ENCODE results near the gene PIK3C2G.

PIK3C2G gene

DNA sequence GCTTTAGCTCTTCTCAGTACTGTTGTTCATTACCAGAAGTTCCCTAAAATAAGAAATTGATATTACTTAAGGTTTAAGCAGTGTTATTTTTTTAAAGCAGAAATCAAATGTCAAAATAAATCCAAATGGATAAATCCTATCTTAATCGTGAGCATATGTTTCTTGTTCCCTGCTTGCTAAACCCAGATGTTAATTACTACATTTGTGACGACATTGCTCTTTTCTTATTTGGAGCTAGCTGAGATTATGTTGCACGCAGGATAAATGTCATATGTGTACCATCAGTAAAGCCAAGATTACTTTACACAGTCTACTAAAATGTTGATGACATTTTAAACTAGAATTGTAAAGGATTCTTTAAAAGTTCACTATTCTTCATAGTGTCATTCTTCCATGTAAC, 319.0 kb downstream of the PIK3C2G start:
- DNase-seq = no peak

DNA sequence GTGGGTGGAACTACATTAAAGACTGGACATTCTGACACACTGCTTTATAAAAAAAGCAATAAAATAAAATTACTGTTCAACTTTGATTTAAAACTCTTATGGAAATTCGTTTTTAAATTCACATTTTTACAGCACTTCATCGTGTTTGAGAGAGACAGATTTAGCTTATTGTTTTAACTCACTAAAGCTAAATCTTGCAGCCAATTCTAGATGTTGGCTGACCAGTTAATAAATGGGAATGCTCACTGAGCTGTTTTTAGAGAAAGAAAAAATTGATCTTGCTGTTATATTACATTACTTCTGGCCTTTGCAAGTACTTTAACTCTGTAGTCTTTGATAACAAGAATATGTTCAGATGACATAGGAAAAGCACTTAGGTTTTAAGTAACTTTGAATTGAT, 319.4 kb downstream of the PIK3C2G start:
- no peak for DNase-seq

DNA sequence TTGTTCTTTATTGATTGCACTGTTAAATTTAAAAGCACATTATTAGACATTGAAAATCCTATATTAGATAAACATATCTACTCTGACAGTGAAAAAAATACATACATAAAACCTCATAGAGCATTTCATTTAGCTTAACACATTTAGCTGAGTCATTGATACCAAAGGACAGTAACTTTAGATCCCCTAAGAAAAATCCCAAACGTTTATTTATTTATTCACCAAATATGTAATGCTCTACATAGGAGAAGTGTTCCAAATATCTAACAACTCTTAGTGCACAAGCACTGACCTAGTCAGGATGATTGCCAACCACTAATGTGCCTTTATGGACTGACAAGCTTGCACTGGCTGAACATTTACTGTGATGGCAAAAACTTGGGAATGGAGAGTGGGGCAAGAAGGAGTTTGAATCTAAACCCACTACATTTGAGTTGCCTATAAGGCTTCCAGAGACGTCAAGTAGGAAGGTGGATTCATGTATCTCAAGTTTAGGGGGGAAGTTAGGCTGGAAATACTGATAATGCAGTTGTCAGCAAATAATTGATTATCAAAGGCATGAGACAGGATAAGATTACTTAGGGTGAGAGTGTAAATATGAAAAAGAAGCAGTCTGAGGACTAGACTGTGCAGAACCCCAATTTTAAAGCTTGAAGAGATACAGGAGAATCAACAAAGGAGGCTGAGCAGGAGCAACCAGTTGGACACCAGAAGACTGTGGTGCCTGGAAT, 320.1 kb downstream of the PIK3C2G start:
- no peak for DNase-seq

DNA sequence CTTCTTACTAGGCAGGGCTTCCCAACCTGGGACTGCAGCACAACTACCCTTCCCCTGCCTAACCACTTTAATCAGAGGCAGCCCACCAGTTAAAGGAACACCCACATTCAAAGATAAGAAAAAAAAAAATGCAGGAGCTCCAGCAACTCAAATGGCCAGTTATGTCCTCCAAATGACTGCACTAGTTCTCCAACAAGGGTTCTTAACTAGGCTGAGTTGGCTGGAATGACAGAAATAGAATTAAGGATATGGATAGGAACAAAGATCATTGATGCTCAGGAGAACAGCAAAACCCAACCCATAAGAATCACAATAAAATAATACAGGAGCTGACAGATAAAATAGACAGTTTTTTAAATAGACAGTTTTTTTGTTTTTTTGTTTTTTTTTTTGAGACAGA, 322.3 kb downstream of the PIK3C2G start:
- no peak for DNase-seq

DNA sequence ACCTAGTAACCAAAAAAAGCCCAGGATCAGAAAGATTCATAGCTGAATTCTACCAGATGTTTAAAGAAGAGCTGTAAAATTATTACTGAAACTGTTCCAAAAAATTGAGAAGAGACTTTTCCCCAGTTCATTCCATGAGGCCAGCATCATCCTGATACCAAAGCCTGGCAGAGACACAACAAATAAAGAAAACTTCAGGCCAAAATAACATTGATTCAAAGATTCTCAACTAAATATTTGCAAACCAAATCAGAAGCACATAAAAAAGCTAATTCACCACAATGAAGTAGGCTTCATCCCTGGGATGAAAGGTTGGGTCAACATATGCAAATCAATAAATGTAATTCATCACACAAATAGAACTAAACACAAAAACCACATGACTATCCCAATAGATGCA, 325.3 kb downstream of the PIK3C2G start:
- no peak for DNase-seq

DNA sequence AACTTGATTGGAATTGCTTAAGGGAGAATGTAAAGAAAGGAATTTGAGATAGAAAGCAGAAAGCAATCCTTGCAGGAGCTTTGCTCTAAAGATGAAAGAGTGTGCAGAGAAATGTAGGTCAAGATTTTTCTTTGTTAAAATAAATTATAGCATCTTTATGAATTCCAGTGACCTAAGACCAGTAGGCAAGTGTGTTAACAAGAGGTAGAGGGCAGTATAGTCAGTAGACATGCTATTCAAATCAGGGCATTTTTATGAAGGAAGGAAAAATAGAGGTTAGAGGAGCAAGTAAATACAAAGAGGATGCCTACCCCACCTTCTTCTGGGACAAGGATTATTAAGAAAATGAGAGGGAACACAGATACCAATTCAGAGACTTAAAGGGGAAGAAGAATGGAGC, 328.0 kb downstream of the PIK3C2G start:
- no peak for DNase-seq

DNA sequence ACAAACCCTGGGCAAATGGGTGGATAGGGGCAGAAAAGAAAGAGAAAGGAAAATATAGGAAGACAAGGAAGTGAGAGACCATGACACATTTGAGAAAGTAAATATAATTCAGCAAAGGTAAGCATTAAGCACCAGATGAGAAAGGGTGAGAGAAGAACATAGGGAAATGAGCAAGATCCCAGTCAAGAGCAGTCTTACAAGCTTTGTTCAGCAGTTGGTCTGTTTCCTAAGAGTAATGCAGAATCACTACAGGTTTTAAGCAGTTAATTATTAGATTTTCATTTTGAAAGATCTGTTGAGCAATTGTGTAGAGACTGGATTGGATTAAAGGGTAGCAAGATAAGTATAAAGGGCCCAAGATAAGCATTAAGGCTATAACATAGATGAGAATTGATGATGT, 330.2 kb downstream of the PIK3C2G start:
- DNase-seq = no peak

DNA sequence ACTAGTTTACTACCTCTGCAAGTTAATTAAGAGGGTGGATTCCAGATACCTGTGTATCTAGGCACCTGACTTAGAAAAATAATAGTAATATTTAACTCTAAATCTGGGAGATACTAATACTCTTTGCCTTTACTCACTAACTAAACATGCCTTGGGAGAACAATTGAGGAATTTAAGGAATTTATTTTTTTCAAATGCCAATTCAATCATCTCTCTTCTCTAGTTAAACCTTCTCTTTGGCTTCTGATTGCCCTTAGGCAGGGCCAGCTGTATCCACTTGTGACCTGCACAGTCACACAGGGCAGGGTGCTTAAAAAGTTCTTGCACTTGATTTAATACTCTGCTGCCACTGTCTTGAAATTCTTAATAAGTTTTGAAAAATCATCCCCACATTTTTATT, 334.1 kb downstream of the PIK3C2G start:
- no peak for DNase-seq

DNA sequence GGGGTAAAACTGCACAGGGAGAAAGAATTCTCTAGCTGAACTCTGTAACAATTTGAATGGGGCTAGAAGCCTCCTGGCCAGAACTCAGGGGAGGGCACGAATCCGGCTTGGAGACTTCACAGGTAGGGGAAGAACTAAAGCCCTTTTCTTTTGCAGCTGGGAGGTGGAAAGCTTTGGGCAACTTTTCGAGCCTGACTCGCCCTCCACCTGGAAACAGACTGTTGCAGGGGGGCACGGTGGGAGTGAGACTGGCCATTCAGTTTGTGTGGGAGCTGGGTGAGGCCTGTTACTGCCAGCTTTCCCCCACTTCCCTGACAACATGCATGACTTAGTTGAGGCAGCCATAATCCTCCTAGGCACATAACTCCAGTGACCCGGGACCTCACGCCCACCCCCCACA, 340.6 kb downstream of the PIK3C2G start:
- DNase-seq = no peak

DNA sequence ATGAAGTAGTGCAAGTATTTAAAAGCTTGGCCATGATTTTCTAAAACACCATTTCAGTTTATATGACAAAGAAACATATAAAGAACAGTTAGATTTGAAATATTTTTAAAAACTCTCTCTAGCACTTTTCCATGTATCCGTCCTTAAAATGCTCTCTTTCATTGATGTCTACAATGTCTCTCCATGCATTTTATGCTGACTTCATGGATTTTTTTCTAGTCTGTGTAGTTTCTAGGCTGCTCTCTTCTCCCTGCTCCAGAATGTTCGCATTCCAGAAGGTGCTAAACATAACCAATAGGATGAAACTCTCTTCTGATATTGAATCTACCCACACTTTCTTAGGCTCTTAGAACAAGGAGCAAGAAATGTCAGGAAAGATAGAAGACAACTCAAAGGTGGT, 351.7 kb downstream of the PIK3C2G start:
- no peak for DNase-seq

DNA sequence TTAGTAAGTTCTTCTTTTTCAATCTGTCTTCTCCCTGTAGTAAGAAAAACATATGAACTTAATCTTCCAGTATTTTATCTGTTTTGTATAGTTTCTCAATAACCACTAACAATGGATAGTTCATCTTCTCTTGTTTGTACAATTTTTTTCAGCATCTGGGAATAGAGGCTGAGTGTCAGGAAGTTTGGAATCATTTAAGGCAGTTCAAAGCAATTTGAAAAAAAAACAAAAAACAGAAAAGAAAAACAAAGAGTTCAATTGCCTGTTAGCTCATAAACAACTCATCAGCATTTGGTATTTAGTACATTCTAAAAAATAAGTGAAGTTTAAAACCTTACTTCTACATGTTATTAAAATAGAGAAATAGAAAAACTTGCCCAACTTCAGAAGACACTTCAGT, 359.7 kb downstream of the PIK3C2G start:
- no peak for DNase-seq

DNA sequence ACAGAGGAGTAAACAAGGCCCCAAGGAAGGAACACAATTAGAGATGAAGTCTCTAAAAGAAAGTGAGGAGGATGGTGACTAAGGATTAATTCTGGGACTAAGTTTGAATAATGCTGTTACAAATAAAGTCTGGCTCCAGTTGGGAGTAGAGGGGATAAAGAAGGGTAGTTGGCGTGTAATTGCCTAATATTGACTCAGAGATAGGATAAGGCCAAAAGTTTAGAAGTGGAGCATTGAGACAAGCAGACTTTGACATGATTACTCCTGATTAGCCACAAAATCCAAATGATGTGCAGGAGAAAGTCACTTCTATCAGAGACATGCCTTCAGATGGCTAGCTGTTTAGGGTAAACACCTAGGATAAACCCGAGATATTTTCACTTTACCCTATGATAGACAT, 368.1 kb downstream of the PIK3C2G start:
- DNase-seq = no peak

DNA sequence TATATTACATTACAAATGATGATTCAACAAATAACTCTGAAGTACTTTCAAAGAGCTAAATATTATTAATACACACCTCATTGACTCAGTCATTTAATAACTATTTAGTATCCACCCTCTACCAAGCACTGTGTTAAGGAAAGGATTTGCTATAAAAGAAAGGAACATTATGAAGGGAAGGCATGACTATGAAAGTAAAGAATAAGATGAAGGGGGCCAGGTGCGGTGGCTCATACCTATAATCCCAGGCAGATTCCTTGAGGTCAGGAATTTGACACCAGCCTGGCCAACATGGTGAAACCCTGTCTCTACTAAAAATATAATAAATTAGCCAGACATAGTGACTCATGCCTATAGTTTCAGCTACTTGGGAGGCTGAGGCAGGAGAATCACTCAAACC, 368.6 kb downstream of the PIK3C2G start:
- DNase-seq = no peak

DNA sequence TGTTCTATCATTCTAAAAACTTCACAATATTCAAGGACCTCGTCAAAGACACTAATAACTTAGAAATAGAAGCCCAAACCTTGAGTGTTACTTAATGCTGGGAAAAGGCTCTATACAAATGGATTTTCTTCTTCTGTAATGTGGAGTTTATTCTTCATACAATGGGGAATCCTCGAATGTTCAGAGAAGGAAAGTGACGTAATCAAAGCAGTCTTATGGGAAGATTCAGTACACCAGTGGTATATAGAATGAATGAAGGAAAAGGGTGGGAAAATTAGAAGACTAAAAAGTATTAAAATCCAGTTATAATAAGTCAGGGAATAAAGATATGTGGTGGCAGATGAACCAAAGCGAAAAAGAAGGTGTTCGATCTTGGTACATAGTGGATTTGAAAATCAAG, 370.0 kb downstream of the PIK3C2G start:
- DNase-seq = no peak

DNA sequence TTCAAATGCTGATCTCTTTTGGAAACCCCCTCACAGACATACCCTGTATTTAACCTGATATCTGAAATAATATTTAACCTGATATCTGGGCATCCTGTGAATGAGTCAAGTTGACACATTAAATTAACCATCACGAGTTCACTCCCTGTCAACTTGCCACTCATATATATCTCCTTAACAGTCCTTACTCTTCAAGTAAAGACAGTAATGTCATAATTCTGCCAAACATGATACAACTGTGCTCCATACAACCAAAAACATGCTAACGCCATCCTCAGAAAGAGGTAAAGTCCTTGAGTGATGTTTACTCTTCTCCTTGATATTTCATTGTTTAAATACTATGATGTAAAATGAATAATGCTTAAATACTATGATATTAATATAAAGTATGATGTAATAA, 371.5 kb downstream of the PIK3C2G start:
- DNase-seq = no peak

DNA sequence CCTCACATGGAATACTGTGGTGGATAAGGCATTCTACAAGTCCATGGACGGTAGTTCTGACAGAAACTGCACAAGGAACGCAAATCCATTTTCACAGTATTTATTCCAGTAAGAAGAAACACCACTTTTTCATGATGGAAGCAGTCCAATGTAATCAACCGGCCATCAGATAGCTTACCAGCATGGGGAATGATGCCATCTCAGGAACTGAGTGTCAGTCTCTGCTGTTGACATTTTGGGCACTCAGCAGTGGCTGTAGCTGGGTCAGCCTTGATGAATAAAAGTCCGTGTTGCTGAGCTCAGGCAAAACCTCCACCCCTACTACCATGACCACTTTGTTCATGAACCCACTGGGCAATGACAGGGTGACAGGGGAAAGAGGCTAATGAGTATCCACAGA, 373.1 kb downstream of the PIK3C2G start:
- DNase-seq = no peak

DNA sequence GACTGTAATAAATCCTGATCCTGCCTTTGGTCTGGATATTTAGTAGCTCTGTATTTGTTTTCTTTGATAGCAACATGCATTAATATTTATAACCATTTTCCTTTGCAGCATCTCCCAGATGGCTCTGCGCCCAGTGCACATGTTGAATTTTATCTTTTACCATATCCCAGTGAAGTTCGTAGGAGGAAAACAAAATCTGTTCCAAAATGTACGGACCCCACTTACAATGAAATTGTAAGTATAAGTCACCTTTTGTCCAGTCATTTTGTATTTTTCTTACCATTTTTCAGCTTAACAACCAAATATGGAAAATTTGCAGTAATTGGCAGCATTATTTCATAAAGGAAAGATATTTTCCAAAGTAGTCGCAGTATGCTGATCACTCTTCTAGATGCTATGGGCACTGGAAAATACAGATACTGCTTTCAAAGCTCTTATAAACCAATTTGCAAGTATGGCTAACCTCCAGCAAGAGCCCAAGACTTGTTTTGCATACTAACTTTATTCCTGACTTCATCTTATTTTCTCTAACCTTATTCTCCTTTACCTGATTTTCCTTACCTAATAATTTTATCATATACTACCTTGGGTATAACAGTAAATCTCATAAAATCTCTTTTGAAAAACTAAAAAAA, 379.1 kb downstream of the PIK3C2G start:
- DNase-seq = no peak

DNA sequence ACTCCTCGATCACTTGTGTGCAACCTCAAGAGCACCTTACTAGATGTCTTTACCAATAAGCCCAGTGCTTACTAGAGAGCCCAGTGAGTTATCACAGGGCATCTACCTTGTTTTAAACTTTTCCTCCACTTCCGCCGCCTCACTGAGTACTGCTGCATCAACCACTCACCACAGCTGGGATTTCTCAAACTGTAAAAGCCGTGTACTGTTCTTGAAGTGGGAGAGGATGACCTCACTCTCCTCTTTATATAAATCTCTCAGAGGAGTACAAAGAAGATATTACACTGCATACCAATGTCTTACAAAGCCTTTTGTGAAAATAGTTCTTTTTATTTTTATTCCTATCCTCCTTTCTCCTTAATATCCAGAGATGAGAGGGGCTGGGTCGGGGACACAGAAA, 382.4 kb downstream of the PIK3C2G start:
- no peak for DNase-seq

DNA sequence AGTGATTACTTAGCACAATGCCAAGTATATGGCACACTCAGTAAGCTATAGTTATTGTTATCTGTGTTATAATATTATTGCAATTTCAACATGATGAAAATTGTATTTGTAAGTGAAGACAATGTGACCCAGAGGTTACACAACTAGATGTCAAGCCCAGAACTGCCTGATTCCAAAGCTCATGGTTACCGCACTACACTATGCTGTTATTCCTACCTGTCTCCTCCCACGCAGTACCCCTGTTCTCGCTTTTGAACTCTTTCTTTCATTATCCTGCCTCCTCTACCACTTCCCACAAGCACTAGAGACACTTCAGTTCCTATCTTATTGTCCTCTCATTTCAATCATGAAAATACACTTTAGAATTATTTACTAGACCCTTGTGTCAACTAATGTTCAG, 383.2 kb downstream of the PIK3C2G start:
- DNase-seq = no peak

DNA sequence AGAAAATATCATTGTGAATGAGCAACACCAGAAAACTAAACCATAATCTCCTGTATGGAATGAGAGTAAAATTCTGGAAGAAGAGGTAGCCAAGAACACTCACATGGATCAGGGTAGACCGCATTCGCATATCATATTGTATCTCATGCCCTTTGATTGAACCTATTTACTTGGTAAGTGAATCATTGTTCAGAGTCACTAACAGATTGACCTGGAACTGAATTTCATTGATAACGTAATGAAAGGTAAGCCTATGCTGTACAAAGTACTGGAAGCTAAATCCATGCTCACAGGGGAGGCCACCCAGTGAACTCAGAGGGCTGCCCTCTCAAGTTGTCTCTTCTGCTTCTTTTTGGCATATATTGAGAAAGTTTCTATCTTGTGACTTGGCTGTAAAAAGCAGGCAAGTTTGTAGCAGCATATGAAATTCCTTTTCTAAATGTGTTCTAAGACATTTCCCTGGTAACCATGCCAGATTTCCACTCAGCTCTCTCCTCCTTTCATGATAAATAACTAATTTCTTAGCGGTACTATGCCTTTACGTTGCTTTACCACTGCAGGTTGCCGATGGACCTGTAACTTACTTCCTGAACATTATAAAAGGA, 385.1 kb downstream of the PIK3C2G start:
- DNase-seq = no peak

DNA sequence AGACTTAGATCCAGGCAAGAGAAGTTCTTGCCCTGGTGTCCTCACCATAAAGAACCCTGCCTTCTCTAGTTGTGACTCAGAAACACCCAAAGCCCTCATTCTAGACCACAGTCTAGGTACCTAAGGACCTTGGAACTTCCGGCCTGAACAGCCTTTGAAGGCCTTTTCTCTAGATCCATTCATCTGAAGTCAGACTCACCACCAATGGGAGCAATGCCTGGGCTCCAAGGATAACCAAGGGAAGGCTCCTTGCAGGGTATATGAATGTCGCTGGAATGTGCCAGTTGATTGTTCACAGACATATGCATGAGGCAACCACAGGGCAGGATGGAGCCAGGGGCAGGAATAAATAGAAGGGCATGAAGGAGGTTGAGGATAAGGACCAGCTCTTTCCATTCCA, 390.2 kb downstream of the PIK3C2G start:
- no peak for DNase-seq

DNA sequence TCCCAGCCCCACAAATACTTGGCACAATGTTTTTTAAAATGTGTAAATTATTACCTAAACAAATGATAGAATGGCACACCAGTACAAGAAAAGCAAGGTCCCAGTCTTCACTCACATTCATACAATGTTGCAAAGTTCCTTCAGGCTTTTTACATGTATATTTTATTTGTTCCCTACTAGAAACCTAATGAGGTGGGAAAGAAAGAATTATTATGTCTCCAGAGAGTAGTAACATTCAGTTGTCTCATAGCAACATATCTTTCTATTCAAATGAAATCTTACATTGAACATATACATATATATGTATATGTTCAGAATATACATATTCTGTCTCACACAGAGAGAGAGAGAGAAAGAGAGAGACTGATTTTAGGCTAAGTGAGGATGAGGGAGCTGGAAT, 391.3 kb downstream of the PIK3C2G start:
- no peak for DNase-seq

DNA sequence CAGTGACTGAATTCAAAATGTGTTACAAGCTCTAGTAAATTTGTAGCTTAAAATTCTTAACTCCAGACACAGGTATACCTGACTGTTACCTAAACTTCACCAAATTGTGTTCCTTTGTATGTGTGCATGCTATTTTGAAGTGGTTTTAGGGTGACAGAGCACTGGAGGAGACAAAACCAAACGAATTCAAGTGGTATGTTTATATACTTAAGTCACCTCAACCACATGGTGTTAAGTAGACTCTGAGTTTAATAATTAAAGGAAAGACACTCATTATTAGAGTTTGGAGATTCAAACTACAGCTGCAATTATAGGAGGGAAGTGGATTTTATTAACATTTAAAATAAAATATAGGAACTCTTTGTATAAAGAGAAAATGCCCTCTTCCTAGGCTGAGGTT, 392.1 kb downstream of the PIK3C2G start:
- DNase-seq = no peak

DNA sequence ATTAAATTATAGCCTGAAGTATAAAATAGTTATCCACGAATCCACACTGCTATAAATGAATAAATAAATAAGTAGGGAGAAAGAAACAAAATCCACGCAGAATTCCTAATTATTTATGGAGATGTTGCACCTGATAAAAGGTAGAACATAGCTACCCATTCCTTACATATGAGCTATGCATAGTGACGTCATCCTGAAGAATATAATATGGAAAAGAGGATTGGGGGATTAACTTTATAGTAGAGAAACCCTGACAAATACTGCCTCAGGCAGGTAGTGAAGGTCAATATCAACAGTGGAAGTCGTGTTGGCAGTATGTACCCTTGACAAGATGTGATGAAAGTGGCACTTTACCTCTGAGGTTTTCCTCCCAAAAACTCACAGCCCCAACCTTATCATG, 394.0 kb downstream of the PIK3C2G start:
- DNase-seq = no peak

DNA sequence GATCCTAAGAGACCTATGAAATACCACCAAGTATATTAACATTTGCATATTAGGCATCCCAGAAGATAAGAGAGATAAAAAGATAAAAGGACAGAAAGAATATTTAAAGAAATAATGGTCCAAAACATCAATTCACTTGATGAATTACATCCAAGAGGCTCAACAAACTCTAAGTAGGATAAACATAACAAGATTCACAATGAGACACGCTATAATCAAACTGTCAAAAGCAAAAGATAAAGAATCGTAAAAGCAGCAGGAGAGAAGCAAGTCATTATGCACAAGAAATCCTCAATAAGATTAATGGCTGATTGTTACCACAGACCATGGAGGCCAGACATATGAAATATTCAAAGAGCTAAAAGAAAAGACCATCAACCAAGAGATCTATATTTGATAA, 396.9 kb downstream of the PIK3C2G start:
- no peak for DNase-seq
